ENCODE data around the gene GPR173.

GPR173 gene

DNA sequence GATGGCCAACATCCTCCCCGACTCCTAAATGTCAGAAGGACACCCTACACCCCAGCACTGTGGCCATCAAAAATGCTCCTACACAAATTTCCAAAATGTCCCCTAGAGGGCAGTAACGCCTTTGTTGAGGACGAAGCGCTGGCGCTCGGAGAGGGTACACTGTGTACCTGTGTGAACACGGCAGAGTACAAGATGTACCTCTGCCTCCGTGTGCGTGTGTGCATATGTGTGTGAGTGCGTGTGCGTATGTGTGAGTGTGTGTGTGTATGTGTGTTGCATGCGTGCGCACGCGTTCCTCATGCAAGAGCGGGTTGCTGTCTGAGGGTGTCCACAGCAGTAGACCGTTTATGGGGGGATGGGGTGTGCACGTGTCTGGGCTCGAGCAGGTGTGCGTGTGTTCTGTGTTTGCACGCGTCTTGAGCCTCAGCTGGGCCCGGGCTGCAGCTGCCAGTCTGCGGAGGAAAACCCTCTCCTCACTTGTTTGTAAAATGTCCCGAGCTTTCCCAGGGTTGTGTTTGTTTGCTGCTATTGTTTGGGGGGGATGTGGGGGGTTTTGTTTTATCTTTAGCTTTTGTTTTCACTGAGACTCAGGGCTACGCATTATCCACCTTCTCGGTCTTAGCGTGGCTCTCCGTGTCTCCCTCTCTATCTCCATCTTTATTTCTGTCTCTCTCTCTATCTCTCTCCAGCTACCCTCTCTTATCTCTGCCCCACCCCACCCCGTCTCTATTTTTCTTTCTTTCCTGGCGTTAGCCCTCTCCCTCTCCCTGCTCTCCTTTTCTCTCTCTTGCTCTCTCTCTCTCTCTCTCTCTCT lies 23.2 kb downstream of the GPR173 start:
- peak; percentile 51 for DNase-seq

DNA sequence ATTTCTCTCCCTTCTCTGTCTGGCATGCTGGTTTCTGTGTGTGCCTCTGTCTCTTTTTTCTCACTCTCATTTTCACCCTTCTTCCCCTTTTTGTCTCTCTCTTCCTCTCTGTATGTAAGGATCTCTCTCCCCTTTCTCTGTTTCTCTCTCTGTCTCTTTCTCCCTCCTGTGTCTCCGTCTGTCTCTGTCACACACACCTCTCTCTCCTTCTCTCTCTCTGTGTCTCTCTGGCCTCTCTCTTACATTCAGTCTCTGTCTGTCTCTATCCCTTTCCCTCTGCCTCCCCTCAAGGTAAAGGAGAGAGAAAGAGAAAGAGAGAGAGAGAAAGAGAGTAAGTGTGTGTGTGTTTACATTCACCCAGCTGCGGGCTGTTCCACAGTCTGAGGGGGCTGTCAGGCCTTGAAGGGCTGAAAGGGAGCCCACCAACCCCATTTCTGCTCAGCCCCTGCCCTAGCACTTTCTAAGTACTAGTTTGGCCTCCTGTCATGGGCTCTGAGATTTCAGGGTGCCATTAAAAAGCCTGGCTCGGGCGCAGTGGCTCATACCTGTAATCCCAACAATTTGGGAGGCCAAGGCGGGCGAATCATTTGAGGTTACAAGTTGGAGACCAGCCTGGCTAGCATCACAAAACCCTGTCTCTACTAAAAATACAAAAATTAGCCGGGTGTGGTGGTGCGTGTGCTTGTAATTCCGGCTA lies 24.0 kb downstream of the GPR173 start:
- DNase-seq = no peak

DNA sequence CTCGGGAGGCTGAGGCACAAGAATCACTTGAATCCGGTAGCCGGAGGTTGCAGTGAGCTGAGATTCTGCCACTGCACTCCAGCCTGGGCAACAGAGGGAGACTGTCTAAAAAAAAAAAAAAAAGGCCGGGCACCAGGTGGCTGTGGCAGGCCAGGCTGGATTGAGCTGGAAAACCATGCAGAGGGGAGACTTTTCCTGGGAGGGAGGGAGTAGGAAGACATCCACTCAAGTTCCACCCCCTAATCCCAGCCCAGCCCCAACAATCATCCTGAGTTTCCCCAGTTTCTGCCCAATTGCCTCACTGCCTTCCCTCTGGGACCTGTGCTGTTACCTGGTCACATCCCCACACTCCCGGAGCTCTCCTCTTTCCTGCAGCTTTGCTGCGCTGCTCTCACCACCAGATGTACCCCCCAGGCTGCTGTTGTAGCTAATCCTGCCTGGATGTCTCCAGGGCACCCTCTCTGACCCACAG lies 24.6 kb downstream of the GPR173 start:
- no peak for DNase-seq

DNA sequence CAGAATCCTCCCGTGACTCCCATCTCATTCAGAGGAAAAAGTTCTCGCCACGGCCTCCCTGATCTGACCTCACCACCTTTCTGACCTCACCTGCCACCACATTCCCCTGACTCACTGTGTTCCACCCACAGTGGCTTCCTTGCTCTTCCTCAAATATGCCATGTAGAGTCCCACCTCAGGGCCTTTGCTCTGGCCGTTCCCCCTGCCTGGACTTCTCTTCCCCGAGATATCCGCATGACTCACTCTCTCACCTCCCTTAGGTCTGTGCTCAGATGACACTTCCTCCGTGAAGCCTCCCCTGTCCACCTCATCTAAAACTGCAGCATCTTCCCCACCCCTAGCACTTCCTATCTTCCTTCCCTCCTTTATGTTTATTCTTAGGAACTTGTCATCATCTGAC lies 26.4 kb downstream of the GPR173 start:
- DNase-seq = no peak

DNA sequence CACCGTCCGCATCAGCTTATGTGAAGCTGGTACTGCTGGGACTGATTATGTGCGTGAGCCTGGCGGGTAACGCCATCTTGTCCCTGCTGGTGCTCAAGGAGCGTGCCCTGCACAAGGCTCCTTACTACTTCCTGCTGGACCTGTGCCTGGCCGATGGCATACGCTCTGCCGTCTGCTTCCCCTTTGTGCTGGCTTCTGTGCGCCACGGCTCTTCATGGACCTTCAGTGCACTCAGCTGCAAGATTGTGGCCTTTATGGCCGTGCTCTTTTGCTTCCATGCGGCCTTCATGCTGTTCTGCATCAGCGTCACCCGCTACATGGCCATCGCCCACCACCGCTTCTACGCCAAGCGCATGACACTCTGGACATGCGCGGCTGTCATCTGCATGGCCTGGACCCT lies 28.1 kb downstream of the GPR173 start:
- no peak for DNase-seq

- DNase-seq = no peak
Observed at GRCh38 chrX:53077207-53078197, 28.9 kb downstream of the GPR173 start.

DNA sequence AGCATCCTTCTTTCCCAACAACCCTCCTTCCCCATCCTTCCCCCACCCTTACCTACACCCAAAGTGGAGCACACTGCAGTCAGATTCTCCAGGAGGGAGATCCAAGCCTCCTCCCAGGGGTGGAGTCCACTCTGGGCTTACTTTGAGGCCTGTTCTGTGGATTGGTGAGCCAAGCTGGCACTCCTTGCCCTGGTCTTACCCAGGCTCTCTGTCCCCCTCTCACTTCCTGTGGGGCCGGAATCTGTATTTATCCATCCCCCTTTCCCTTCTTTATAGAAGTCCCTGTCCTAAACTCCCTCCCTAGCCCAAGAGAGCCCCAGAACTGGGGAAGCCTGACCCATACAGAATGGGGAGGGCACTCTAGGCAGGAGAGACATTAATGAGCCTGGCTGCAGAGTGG lies 30.4 kb downstream of the GPR173 start:
- no peak for DNase-seq

- DNase-seq = no peak
Observed at GRCh38 chrX:53080628-53081580, 32.3 kb downstream of the GPR173 start.

DNA sequence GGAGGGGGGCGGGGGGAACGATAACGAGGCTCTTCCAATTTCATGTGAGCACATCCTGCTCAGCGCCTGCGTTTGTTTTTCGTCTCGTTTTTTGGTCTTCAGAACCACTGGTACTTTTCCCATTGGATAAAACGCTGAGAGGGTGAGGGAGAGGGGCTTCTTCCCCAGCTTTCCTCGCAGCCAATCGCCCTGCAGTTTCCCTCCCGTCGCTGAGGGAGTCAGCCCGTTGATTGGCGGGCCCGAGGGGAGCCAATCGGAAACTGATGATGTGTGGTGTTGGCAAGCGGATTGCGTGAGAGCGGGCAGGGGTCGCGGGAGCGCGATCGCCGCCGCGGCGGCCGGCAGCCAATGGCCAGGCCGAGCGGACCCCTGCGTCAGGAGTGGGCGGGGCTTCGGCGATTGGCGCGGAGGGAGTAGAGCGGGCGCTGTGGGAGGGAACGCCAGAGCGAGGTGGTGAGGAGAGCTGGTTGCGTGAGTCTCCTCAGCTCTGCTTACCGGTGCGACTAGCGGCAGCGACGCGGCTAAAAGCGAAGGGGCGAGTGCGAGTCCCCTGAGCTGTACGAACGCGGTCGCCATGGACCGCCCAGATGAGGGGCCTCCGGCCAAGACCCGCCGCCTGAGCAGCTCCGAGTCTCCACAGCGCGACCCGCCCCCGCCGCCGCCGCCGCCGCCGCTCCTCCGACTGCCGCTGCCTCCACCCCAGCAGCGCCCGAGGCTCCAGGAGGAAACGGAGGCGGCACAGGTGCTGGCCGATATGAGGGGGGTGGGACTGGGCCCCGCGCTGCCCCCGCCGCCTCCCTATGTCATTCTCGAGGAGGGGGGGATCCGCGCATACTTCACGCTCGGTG lies 33.6 kb downstream of the GPR173 start, which contains the start of gene TSPYL2:
TSS of gene TSPYL2 (plus strand) at position 443 of the 848 bp plus-strand sequence. CDS start at position 575, 132 bp downstream.
- peak; percentile 88 for DNase-seq

DNA sequence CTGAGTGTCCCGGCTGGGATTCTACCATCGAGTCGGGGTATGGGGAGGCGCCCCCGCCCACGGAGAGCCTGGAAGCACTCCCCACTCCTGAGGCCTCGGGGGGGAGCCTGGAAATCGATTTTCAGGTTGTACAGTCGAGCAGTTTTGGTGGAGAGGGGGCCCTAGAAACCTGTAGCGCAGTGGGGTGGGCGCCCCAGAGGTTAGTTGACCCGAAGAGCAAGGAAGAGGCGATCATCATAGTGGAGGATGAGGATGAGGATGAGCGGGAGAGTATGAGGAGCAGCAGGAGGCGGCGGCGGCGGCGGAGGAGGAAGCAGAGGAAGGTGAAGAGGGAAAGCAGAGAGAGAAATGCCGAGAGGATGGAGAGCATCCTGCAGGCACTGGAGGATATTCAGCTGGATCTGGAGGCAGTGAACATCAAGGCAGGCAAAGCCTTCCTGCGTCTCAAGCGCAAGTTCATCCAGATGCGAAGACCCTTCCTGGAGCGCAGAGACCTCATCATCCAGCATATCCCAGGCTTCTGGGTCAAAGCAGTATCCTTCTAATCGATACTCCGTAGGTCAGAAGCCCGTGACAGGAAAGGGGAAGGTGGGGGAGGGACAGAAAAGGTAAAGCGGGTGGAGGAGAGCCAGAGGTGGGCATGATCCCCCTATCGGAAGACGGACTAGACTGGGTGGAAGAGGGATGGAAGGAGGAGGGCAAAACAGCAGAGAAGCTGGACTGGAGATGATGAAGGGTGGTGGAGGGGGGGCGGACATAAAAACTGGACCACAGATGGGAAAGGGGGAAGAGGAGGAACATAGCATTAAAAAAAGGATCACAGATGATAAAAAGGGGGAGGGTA lies 34.4 kb downstream of the GPR173 start:
- DNase-seq = no peak

DNA sequence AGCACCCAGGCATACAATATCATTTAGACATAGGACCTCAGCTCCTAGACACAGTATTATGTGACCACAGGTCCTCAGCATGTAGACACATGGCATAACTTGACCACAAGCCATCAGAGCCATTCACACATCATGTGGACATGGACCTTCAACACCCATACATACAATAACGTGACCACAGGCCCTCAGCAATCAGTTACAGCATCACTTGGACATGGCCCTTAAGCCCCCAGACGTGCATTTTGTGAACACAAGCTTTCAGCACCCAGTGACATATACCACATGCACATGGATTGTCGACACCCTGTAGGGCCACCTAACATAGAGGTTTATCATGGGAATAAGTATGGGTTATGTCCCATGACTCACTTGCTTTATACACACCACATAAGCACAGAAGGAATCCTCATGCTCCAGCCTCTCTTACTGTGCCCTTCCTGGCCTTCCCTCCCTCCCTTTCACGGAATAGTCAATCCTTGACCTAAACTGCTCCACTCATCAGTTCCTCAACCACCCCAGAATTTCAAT lies 35.5 kb downstream of the GPR173 start:
- no peak for DNase-seq

GRCh38 chrX:53084863-53085262 lies 36.3 kb downstream of the GPR173 start:
- no peak for DNase-seq

DNA sequence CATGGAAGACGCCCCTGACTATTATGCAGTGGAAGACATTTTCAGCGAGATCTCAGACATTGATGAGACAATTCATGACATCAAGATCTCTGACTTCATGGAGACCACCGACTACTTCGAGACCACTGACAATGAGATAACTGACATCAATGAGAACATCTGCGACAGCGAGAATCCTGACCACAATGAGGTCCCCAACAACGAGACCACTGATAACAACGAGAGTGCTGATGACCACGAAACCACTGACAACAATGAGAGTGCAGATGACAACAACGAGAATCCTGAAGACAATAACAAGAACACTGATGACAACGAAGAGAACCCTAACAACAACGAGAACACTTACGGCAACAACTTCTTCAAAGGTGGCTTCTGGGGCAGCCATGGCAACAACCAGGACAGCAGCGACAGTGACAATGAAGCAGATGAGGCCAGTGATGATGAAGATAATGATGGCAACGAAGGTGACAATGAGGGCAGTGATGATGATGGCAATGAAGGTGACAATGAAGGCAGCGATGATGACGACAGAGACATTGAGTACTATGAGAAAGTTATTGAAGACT lies 37.2 kb downstream of the GPR173 start:
- no peak for DNase-seq

DNA sequence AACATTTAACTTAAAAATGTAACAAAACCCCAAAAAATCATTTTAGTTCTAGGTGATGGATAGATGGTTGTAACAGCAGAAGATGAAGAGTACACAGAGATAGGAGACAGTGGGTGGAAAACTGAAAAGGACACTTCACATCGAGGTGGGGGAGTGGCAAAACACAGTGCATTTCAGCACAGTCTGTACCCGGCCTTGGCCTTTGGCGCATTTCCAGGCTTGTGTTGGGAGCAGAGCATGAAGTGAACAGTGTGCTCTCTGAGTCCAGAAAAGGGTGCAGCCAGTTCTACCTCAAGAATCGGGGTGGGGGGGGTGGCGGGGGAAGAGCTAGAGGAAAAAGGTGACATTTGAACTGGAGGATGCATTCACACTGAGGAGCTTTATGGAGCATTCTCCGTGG lies 37.9 kb downstream of the GPR173 start:
- no peak for DNase-seq

- DNase-seq = no peak
Observed at GRCh38 chrX:53087388-53087831, 38.8 kb downstream of the GPR173 start.

DNA sequence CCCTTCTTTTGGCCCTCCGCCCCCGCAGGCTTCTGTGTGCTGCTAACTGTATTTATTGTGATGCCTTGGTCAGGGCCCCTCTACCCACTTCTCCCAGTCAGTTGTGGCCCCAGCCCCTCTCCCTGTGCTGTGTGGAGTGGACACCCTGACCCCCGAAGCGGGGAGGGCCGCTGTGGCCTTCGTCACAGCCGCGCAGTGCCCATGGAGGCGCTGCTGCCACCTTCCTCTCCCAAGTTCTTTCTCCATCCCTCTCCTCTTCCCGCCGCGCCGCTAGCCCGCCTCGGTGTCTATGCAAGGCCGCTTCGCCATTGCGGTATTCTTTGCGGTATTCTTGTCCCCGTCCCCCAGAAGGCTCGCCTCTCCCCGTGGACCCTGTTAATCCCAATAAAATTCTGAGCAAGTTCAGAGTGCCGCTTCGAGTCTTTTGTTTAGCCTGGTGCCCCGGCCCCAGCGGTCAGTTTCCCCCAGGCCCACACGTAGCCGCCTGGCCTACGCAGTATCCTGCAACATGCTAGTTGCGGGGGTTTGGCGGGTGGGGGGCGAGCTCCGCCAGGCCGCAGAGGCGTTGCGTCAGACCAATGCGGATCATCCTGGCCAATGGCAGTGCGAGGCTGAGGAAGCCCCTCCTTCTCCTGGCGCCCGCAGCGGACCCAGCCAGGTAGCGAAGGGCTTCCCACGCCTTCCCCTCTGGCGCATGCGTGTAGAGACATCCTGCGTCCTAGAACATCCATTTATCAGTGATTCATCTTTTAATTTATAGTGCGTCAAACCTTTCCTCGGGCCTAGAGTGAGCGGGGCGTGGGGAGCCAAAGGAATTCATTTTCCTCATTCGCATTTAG lies 39.8 kb downstream of the GPR173 start:
- peak; percentile 66 for DNase-seq

DNA sequence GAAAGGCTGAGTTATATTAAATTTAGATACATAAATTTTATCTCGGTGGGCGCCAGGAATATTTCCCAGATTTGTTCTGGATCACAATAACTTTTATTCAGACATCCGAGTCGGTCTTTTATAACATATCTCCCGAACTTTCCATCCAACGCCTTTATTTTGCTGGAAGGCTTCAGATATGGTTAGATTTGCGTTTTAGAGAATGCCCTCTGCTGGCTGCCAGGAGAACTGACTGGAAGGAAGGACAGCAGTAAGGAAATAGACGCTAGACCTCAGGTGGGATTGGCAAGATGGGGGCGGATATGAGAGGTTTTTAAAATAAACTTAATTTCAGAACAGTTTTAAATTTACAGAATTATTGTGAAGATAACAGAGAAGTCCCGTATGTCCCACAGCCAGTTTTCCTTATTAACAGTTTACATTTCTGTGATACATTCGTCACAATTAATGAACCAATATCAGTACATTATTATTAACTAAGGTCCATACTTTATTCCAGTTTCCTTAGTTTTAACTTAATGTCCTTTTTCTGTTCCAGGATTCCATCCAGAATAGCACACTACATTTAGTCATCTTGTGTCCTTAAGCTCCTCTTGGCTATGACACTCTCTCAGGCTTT lies 40.7 kb downstream of the GPR173 start:
- no peak for DNase-seq

Measured in T-helper 9 cell (primary cell).